Measurements from ENCODE around the gene ASB12. TPM values are rescaled to one million over a fixed set of nuclear protein-coding genes. Genes with fewer than 3 reads are reported as not detected.
"Not testable (repeated sequence)": the region's sequence is repeated elsewhere in the genome, so short reads cannot be mapped to it uniquely, and the experiment has no call there.

The ASB12 gene
- total RNA-seq = 4.1 TPM
- long read RNA-seq, partial matches to known transcripts = 11 of 15 reads
- long read RNA-seq, other reads (novel, unspliced or antisense) = 1 of 15 reads

- intact Hi-C loops (cut with DNase I) = no loop called here
- no peak for DNase-seq (ENCODE audit: low spot score)
These were observed at the start of gene ASB12 for GRCh38 chrX:64230123-64230970. TSS of gene ASB12 (minus strand) at chrX:64230607. CDS start at chrX:64225650, 4,957 bp downstream.

- no peak for DNase-seq (ENCODE audit: low spot score)
- intact Hi-C loops (cut with DNase I) = no loop called here
These were observed 34.9 kb upstream of the ASB12 start for GRCh38 chrX:64265265-64265664.

GRCh38 chrX:64229154-64229553 is 1.3 kb downstream of the ASB12 start:
- intact Hi-C loops (cut with DNase I) = no loop called here
- DNase-seq (ENCODE audit: low spot score) = no peak

- no peak for DNase-seq (ENCODE audit: low spot score)
- intact Hi-C loops (cut with DNase I) = no loop called here
These were observed 12.4 kb downstream of the ASB12 start for GRCh38 chrX:64218023-64218422.

- intact Hi-C loops (cut with DNase I) = not testable (repeated sequence)
These were observed 16.4 kb downstream of the ASB12 start for GRCh38 chrX:64213989-64214388.

GRCh38 chrX:64206556-64207162 is 23.7 kb downstream of the ASB12 start:
- no peak for DNase-seq (ENCODE audit: low spot score)

More at GRCh38 chrX:64213989-64214388, 16.4 kb downstream of the ASB12 start:
- DNase-seq (ENCODE audit: low spot score) = not testable (repeated sequence)

GRCh38 chrX:64205735-64206501 is 24.5 kb downstream of the ASB12 start:
- intact Hi-C loops (cut with DNase I) = no loop called here
- peak; percentile 94 for DNase-seq (ENCODE audit: low spot score)

More at GRCh38 chrX:64206556-64207162, 23.7 kb downstream of the ASB12 start:
- intact Hi-C loops (cut with DNase I) = no loop called here

GRCh38 chrX:64205441-64205734 is 25.0 kb downstream of the ASB12 start, which contains the start of gene AMER1:
TSS of gene AMER1 (minus strand) at chrX:64205708. CDS start at chrX:64193286, 12,422 bp downstream.
- intact Hi-C loops (cut with DNase I) = no loop called here
- no peak for DNase-seq (ENCODE audit: low spot score)

- DNase-seq (ENCODE audit: low spot score) = no peak
- intact Hi-C loops (cut with DNase I) = no loop called here
These were observed 25.5 kb downstream of the ASB12 start for GRCh38 chrX:64204701-64205440.

GRCh38 chrX:64204252-64204651 is 26.2 kb downstream of the ASB12 start:
- no peak for DNase-seq (ENCODE audit: low spot score)
- intact Hi-C loops (cut with DNase I) = no loop called here

- intact Hi-C loops (cut with DNase I) = no loop called here
- no peak for DNase-seq (ENCODE audit: low spot score)
These were observed 27.5 kb downstream of the ASB12 start for GRCh38 chrX:64202808-64203325.

- intact Hi-C loops (cut with DNase I) = no loop called here
- DNase-seq (ENCODE audit: low spot score) = no peak
These were observed 32.4 kb downstream of the ASB12 start for GRCh38 chrX:64198036-64198435.

GRCh38 chrX:64196606-64197005 is 33.8 kb downstream of the ASB12 start:
- intact Hi-C loops (cut with DNase I) = no loop called here

GRCh38 chrX:64195862-64196261 is 34.5 kb downstream of the ASB12 start:
- DNase-seq (ENCODE audit: low spot score) = peak; percentile 4
- intact Hi-C loops (cut with DNase I) = no loop called here

More at GRCh38 chrX:64196606-64197005, 33.8 kb downstream of the ASB12 start:
- no peak for DNase-seq (ENCODE audit: low spot score)

GRCh38 chrX:64192673-64193072 is 37.7 kb downstream of the ASB12 start:
- intact Hi-C loops (cut with DNase I) = no loop called here
- DNase-seq (ENCODE audit: low spot score) = peak; percentile 24

- peak; percentile 61 for DNase-seq (ENCODE audit: low spot score)
- intact Hi-C loops (cut with DNase I) = no loop called here
These were observed 38.4 kb downstream of the ASB12 start for GRCh38 chrX:64192040-64192439.

GRCh38 chrX:64191281-64192010 is 39.0 kb downstream of the ASB12 start:
- intact Hi-C loops (cut with DNase I) = no loop called here
- DNase-seq (ENCODE audit: low spot score) = peak; percentile 66

- intact Hi-C loops (cut with DNase I) = no loop called here
- DNase-seq (ENCODE audit: low spot score) = peak; percentile 44
These were observed 40.2 kb downstream of the ASB12 start for GRCh38 chrX:64190136-64190740.
